ENCODE measurements around the gene KHDC1.

GRCh38 chr6:73233048-73233447 lies 29.9 kb downstream of the KHDC1 start:
- TF ChIP-seq CTCF (IDR thresholded peaks at IDR 0.05; ENCODE audit: low read depth, low read length, missing input control): no peak
- TF ChIP-seq MAX (IDR thresholded peaks at IDR 0.05): no peak
- TF ChIP-seq, protein P1, sequence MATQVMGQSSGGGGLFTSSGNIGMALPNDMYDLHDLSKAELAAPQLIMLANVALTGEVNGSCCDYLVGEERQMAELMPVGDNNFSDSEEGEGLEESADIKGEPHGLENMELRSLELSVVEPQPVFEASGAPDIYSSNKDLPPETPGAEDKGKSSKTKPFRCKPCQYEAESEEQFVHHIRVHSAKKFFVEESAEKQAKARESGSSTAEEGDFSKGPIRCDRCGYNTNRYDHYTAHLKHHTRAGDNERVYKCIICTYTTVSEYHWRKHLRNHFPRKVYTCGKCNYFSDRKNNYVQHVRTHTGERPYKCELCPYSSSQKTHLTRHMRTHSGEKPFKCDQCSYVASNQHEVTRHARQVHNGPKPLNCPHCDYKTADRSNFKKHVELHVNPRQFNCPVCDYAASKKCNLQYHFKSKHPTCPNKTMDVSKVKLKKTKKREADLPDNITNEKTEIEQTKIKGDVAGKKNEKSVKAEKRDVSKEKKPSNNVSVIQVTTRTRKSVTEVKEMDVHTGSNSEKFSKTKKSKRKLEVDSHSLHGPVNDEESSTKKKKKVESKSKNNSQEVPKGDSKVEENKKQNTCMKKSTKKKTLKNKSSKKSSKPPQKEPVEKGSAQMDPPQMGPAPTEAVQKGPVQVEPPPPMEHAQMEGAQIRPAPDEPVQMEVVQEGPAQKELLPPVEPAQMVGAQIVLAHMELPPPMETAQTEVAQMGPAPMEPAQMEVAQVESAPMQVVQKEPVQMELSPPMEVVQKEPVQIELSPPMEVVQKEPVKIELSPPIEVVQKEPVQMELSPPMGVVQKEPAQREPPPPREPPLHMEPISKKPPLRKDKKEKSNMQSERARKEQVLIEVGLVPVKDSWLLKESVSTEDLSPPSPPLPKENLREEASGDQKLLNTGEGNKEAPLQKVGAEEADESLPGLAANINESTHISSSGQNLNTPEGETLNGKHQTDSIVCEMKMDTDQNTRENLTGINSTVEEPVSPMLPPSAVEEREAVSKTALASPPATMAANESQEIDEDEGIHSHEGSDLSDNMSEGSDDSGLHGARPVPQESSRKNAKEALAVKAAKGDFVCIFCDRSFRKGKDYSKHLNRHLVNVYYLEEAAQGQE (IDR thresholded peaks at IDR 0.05): no peak
- no peak for TF ChIP-seq ATF3 (IDR thresholded peaks at IDR 0.05)
- no peak for TF ChIP-seq GABPA (IDR thresholded peaks at IDR 0.05 in 1 of 2, conservative IDR thresholded peaks at IDR 0.05 in 1 of 2)
- TF ChIP-seq SP1 (IDR thresholded peaks at IDR 0.05): no peak
- TF ChIP-seq HNF4A (conservative IDR thresholded peaks at IDR 0.05): no peak
- TF ChIP-seq TAF1 (conservative IDR thresholded peaks at IDR 0.05): no peak
- TF ChIP-seq RAD21 (IDR thresholded peaks at IDR 0.05): no peak
- TF ChIP-seq FOXA1 (IDR thresholded peaks at IDR 0.05): no peak
- TF ChIP-seq FOXA2 (IDR thresholded peaks at IDR 0.05): no peak
- no peak for TF ChIP-seq EGR1 (IDR thresholded peaks at IDR 0.05; ENCODE audit: low read depth in 2 of 2)
- no peak for TF ChIP-seq ZBTB33 (IDR thresholded peaks at IDR 0.05)
